Astrocyte (in vitro differentiated cells and primary cell): ENCODE measurements around the gene ABCA10.

ENCODE experiments used
- EZH2 ChIP-seq: IDR thresholded peaks from 2 replicates; pipeline ENCODE4 v1.6.1; 2012; ENCODE audit warnings: mild to moderate bottlenecking, low read length, inconsistent platforms; ENCODE audit not compliant: insufficient read depth
- TF ChIP-seq, protein P1 (sequence below): IDR thresholded peaks from 2 replicates; pipeline ENCODE4 v1.5.1; 2011; ENCODE audit warnings: low read depth, mild to moderate bottlenecking, inconsistent platforms, low read length, moderate library complexity; ENCODE audit not compliant: insufficient read depth

DNA sequence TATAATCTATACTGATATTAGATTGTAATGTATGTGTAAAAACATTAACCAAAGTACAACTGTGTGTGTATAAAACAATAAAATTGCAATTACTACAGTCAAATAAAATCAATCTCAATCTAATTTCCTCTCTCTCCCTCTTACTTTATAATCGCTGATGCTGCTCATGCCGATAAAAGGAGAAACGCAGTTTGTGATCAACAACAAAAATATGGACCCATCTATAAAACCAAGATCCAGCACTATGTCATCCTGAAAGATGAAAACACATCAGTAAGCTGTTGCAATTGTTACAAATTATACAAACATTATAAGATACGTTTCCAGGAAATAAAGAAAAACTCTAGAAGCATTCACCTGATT is 53.4 kb downstream of the ABCA10 start:
- TF ChIP-seq, protein P1, sequence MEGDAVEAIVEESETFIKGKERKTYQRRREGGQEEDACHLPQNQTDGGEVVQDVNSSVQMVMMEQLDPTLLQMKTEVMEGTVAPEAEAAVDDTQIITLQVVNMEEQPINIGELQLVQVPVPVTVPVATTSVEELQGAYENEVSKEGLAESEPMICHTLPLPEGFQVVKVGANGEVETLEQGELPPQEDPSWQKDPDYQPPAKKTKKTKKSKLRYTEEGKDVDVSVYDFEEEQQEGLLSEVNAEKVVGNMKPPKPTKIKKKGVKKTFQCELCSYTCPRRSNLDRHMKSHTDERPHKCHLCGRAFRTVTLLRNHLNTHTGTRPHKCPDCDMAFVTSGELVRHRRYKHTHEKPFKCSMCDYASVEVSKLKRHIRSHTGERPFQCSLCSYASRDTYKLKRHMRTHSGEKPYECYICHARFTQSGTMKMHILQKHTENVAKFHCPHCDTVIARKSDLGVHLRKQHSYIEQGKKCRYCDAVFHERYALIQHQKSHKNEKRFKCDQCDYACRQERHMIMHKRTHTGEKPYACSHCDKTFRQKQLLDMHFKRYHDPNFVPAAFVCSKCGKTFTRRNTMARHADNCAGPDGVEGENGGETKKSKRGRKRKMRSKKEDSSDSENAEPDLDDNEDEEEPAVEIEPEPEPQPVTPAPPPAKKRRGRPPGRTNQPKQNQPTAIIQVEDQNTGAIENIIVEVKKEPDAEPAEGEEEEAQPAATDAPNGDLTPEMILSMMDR: no peak
- no peak for TF ChIP-seq EZH2
